Type B pancreatic cell (in vitro differentiated cells): ENCODE results near the gene MRM2. TPM values are rescaled to one million over a fixed set of nuclear protein-coding genes. Genes with fewer than 3 reads are reported as not detected.
A peak's percentile ranks its signal among the peaks of the same experiment; 100 is the strongest.

Experiments
- DNase-seq: peaks from one replicate; pipeline ENCODE4 v3.0.0; 2021; ENCODE audit warnings: mixed read lengths; ENCODE audit not compliant: unreplicated experiment; ENCODE audit errors: extremely low spot score
- H3K27ac Mint-ChIP-seq: 2 replicates; pipeline ENCODE4 v1.8.0; 2021; ENCODE audit warnings: mild to moderate bottlenecking, mixed read lengths
- H3K27me3 Mint-ChIP-seq: 2 replicates; pipeline ENCODE4 v1.8.0; 2021; ENCODE audit warnings: mixed read lengths
- H3K36me3 Mint-ChIP-seq: 2 replicates; pipeline ENCODE4 v1.8.0; 2021; ENCODE audit warnings: mixed read lengths
- H3K4me1 Mint-ChIP-seq: one replicate; pipeline ENCODE4 v1.8.0; 2021; ENCODE audit warnings: mixed read lengths; ENCODE audit not compliant: unreplicated experiment
- H3K4me3 Mint-ChIP-seq: 2 replicates; pipeline ENCODE4 v1.8.0; 2021; ENCODE audit warnings: mild to moderate bottlenecking, mixed read lengths
- H3K9me3 Mint-ChIP-seq: 2 replicates; pipeline ENCODE4 v1.8.0; 2021; ENCODE audit warnings: mixed read lengths
- total RNA-seq: library from RNA; stranded (reverse); gene quantifications from 2 replicates; pipeline ENCODE4 v1.2.1, GENCODE V29; 2021; ENCODE audit warnings: low replicate concordance
- TF ChIP-seq, protein P1 (sequence below): fragments of 200-600 bp; sonication (generic); conservative IDR thresholded peaks from 2 replicates; pipeline ENCODE4 v1.5.0; 2021; ENCODE audit warnings: antibody characterized with exemption, mild to moderate bottlenecking

Gene MRM2
- total RNA-seq, 1 donor from 2014 or later = 35.3 TPM

DNA sequence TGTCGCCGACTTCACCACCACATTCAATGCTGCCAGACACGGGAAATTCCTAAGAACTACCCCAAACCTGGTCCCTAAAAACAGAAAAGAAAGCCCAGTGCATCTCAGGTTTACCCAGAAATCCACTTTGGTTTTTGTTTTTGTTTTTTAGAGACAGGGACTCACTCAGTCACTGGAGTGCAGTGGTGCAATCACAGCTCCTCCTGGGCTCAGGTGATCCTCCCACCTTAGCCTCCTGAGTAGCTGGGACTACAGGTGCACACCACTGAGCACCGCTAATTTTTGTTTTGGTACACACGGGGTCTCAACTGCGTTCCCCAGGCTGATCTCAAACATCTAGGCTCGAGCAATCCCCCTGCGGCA is 32.1 kb downstream of the MRM2 start:
- H3K36me3 Mint-ChIP-seq = peaks cover 30% of the 10 kb centered on the region

DNA sequence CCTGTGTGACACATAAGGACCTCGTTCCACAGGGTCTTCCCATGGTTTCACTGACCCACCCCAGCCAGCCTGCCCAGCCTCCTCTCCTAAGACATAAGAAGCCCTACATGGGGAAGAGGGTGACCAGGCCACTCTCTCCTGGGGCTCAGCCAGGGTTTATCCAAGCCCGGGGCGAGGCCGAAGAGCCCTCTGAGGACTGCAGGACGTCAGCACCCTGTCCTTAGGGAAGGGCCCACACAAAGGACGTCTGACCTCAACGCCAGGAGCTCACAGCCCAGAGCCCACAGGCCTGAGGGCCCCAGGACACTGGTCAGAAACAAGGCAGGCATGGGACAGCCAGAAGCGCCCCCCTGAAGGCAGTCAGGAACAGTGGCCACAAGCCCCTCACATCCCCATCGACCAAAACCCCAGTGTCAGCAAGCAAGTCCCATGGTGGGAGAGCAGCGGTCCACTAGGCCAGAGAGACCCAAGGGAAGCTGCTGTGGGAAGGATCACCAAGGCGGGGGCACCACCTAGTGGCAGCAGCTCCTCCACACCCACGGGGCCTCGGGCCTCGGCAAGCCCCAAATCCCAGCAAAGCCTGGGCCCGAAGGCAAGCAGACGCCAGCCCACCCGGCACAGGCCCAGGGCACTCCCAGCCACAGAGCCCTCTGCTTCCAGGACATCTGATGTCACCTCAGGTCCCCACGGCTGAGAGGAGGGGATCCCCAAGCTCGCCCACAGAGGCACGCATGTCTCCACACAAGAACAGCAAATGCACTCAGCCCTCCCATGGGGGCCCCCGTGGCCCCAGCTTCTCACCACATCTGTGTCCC is 32.7 kb downstream of the MRM2 start:
- Mint-ChIP-seq H3K36me3 (peaks cover 30% of the 10 kb centered on the region), H3K27me3 (no peaks in the 10 kb centered on the region), H3K4me3 (no peak overlapping the region), H3K27ac (no peak overlapping the region), H3K4me1 (peaks cover 8% of the 10 kb centered on the region), H3K9me3 (no peaks in the 10 kb centered on the region)
- no peak for DNase-seq
- TF ChIP-seq, protein P1, sequence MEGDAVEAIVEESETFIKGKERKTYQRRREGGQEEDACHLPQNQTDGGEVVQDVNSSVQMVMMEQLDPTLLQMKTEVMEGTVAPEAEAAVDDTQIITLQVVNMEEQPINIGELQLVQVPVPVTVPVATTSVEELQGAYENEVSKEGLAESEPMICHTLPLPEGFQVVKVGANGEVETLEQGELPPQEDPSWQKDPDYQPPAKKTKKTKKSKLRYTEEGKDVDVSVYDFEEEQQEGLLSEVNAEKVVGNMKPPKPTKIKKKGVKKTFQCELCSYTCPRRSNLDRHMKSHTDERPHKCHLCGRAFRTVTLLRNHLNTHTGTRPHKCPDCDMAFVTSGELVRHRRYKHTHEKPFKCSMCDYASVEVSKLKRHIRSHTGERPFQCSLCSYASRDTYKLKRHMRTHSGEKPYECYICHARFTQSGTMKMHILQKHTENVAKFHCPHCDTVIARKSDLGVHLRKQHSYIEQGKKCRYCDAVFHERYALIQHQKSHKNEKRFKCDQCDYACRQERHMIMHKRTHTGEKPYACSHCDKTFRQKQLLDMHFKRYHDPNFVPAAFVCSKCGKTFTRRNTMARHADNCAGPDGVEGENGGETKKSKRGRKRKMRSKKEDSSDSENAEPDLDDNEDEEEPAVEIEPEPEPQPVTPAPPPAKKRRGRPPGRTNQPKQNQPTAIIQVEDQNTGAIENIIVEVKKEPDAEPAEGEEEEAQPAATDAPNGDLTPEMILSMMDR = peak; percentile 88

More for the DNA sequence above, 32.1 kb downstream of the MRM2 start:
- DNase-seq = no peak
- H3K9me3 Mint-ChIP-seq = no peaks in the 10 kb centered on the region
- H3K4me3 Mint-ChIP-seq = no peak overlapping the region
- no peak overlapping the region for H3K27ac Mint-ChIP-seq
- H3K27me3 Mint-ChIP-seq = no peaks in the 10 kb centered on the region
- H3K4me1 Mint-ChIP-seq = peaks cover 5% of the 10 kb centered on the region
- TF ChIP-seq, protein P1 = no peak

DNA sequence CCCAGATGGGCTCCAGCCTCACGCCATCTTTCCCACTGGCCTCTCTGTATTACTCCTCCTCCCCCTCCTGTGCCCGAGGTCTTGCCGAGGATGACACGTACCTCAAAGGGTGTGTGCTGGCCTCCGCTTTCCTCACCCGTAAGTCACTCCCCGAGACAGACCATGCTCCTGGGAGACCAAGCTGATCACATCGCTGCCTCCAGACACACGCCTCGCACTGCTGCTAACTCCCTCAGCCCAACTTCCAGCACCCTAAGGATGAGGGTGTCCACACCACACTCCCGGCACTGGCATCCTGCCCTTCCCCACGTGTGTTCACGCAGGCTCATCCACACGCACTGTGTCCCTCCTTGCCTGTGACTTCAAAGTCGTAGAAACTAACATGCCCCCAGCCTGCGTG is 33.3 kb downstream of the MRM2 start:
- H3K27ac Mint-ChIP-seq = no peak overlapping the region

DNA sequence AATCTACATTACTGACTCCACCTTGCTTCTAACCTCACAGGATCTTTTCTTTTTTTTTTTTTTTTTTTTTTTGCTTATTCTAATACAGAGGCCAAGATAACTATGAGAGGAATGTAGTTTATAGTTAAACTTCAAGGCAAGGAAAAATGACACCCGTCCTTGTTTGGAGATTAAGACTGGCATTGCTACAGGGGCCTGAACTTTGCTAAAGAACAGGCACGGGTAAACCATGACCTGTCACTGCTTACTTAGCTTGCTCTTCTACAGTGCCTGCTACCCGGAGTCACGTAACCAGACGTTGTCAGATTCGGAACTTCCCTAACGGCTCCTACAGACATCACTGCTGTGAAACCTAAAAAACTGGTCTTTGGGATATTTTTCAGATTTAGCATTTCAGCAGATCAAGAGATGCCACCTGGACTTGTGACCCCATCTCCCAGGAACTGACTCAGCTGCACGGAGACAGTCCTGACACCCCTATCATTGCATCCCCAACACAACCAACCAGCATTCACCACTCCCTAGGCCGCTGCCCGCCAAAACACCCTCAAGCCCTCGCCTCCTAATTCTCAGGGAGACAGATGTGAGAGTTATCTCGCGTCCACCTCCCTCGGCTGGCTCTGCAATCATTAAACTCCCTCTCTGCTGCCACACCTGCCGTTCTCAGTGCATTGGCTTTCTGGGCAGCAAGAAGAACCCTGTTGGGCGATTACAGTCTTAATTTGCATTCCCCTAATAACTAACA is 36.8 kb downstream of the MRM2 start:
- no peak for DNase-seq
- peak overlapping the region; percentile 52 for H3K27ac Mint-ChIP-seq
- H3K4me1 Mint-ChIP-seq = peaks cover 25% of the 10 kb centered on the region
- H3K27me3 Mint-ChIP-seq = no peaks in the 10 kb centered on the region
- H3K4me3 Mint-ChIP-seq = no peak overlapping the region
- TF ChIP-seq, protein P1 = no peak
- no peaks in the 10 kb centered on the region for H3K9me3 Mint-ChIP-seq
- H3K36me3 Mint-ChIP-seq = peaks cover 21% of the 10 kb centered on the region

More for the DNA sequence above, 33.3 kb downstream of the MRM2 start:
- no peaks in the 10 kb centered on the region for H3K9me3 Mint-ChIP-seq
- H3K4me1 Mint-ChIP-seq = peaks cover 14% of the 10 kb centered on the region
- DNase-seq = no peak
- no peaks in the 10 kb centered on the region for H3K27me3 Mint-ChIP-seq
- peaks cover 25% of the 10 kb centered on the region for H3K36me3 Mint-ChIP-seq
- TF ChIP-seq, protein P1 = no peak
- no peak overlapping the region for H3K4me3 Mint-ChIP-seq

DNA sequence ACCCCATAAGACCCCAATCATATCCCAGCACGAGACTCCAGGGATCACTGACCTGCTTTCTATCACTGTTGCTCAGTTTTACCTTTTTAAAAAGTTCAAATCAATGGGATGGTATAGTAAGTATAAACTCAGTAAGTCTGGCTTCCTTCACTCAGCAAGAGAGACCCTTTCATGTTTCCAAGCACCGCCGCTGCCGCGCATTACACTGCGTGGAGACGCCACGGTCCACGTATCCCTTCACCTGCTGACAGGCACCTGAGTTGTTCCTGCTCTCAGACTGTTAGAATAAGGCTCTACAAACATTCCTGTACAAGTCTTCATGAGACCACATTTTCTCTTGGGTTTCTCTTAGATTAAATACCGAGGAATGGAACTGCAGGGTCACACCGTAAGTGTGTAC is 37.6 kb downstream of the MRM2 start:
- H3K36me3 Mint-ChIP-seq = peaks cover 21% of the 10 kb centered on the region
- no peaks in the 10 kb centered on the region for H3K27me3 Mint-ChIP-seq
- no peak overlapping the region for H3K4me3 Mint-ChIP-seq
- peak overlapping the region; percentile 52 for H3K27ac Mint-ChIP-seq
- TF ChIP-seq, protein P1 = no peak
- no peak for DNase-seq
- H3K4me1 Mint-ChIP-seq = peaks cover 25% of the 10 kb centered on the region
- no peaks in the 10 kb centered on the region for H3K9me3 Mint-ChIP-seq
